Stimulated activated CD4-positive, alpha-beta T cell treated with anti-CD3 and anti-CD28 coated beads, Interleukin-12 subunit alpha, Interleukin-12 subunit beta, amount 100 ng/mL, for 48 hours (primary cell): Measurements from ENCODE around the gene UBALD1.
"Not testable (repeated sequence)": the region's sequence is repeated elsewhere in the genome, so short reads cannot be mapped to it uniquely, and the experiment has no call there.

Experiments
- DNase-seq, 3 donors: peaks; one replicate each; pipeline ENCODE4 v3.0.0-alpha.2; 2020; ENCODE audit warnings: low read depth in 2 of 3, low spot score in 1 of 3

UBALD1 gene

GRCh38 chr16:4599037-4599436 lies 15.7 kb downstream of the UBALD1 start:
- DNase-seq = no peak

- no peak for DNase-seq
Measured at GRCh38 chr16:4597174-4597573, 17.5 kb downstream of the UBALD1 start.

GRCh38 chr16:4594433-4595410 lies 20.0 kb downstream of the UBALD1 start:
- no peak for DNase-seq

DNA sequence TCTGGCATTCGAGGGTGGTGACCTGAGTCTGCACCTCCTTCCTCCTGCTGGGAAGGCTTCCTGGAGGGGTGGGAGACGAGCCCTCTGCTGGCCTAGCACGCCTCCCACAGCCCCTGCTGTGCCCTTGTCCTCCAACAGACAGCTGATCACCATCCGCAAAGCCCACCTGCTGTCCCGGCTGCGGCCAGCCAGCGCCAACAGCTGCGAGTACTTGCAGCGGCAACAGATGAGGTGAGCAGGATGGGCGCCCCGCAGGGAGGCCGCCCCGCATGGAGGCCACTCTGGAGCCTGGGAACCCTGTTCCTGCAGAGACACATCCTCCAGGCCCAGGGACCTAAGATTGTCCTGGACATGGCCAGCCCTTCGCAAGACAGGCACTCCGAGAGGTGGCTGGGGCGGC lies 21.6 kb downstream of the UBALD1 start:
- no peak for DNase-seq

GRCh38 chr16:4591706-4592470 lies 22.8 kb downstream of the UBALD1 start:
- DNase-seq = no peak

DNA sequence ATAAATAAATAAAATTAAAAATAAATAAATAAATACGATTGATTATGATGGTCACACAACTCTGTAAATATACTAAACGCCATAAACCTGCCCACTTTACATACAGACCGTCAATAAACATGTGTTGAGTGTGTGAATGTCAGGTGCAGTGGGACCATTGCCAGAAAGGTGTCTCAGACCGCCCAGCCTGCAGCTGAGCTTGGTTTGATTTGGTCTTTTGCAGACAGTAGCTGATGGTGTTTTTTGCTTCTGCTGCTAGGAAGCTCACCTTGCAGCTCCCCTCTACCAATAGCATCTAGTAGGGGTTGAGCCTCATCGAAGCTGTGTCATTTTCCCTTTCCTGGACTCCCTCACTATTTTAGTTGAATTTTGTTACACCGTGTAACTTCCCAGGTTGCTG lies 23.5 kb downstream of the UBALD1 start:
- DNase-seq = no peak

DNA sequence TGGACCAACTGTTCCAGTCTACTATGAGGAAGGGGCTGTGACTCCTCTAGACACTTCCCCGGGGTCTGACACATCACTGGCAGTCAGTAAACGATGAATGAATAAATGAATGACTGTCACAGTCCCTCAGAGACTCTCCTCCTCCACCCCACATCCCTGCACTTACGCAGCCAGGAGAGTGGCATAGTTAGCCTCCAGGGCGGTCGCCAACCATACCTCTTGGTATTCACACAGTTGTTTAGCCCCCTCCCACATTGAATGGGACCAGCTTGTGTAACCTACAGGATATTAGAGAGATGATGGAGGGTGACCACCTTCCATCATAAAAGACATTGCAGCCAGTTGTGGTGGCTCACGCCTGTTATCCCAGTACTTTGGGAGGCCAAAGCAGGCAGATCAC lies 25.7 kb downstream of the UBALD1 start:
- DNase-seq = no peak

DNA sequence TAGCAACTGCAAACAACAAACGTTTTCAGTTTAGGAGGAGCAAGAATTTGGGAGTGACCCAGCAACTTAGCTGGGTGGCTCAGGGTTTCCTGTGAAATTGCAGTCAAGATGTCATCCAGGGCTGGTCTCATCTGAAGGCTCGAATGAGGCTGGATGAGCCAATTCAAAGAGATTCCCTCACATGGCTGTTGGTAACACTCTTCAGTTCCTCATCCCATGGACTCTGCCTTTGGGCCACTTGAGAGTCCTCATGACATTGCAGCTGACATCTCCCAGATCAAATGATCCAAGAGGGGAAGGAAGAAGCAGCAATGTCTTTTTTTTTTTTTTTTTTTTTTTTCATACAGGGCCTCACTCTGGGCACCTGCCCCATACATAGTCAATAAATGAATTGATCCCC lies 26.3 kb downstream of the UBALD1 start:
- no peak for DNase-seq

DNA sequence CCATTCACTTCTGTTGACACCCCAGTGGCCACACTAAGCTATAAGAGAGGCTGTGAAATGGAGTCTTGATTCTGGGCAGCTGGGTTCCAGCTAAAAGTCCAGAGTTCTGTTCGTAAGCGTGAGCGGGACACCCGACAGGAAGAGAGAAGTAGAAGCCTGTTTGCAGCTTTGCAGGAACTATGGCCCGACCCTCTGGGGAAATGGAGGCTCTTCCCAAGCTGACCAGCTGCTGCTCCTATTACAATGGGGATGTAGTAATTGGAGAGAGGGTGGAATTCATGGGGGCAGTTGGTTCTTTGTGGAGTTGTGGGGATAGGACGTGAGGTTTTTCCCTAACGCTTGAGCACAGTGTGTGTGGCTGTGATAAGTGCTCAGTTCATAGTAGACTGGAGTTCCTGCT lies 28.4 kb downstream of the UBALD1 start:
- no peak for DNase-seq

GRCh38 chr16:4583906-4584305 lies 30.8 kb downstream of the UBALD1 start:
- no peak for DNase-seq

- DNase-seq = no peak
Measured at GRCh38 chr16:4580250-4580649, 34.4 kb downstream of the UBALD1 start.

DNA sequence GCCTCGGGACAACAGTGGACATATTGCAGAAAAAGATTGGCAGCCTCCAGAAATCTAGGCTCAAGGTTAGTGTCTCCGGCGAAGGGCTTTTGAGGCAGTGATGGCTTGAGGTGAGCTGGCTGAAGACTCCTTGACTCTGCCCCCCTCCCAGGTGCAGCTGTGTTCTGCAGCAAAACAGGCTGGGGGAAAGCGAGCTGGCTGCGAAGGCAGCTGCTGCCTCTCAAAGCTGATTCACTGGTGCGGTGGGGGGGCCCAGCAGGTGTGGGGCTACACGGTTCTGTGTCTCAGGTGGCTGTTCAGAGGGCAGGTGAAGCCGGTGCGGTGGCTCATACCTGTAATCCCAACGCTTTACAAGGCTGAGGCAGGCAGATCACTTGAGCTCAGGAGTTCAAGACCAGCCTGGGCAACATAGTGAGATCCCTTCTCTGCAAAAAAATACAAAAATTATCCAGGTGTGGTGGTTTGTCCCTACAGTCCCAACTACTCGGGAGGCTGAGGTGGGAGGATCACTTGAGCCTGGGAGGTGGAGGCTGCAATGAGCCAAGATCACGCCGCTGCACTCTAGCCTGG lies 35.6 kb downstream of the UBALD1 start:
- DNase-seq = no peak

- DNase-seq = no peak
Measured at GRCh38 chr16:4576008-4576407, 38.7 kb downstream of the UBALD1 start.

- no peak for DNase-seq
Measured at GRCh38 chr16:4574919-4575705, 39.6 kb downstream of the UBALD1 start.

DNA sequence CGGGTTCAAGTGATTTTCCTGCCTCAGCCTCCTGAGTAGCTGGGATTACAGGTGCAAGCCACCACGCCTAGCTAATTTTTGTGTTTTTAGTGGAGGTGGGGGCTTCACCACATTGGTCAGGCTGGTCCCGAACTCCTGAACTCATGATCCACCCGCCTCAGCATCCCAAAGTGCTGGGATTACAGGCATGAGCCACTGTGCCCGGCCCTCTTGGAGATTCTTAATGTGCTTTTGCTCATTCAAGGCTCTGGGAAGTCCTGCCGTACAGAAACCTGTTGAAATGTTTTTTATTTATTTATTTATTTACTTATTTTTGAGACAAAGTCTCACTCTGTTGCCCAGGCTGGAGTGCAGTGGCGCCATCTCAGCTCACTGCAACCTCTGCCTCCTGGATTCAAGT lies 40.8 kb downstream of the UBALD1 start:
- DNase-seq = not testable (repeated sequence)

DNA sequence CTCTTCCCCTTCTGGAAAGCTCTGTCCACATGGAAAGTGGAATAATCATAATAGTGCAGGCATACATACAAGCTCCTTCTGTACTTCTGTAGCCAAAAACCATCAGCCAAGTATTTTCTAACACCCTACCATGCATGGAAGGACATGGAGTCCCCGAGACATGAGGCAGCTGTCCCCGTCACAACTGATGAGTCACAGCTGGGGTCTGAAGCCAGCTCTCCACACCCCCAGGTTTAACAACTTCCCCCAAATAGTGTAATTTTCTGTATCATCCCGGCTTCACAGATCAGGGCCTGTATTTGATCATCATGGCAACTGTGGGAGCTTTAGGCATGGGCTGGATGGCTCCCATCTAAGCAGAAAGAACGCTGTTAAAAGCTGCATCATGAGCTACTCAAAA lies 42.0 kb downstream of the UBALD1 start:
- DNase-seq = no peak

GRCh38 chr16:4570688-4571321 lies 43.9 kb downstream of the UBALD1 start:
- no peak for DNase-seq

GRCh38 chr16:4570086-4570485 lies 44.6 kb downstream of the UBALD1 start:
- DNase-seq = no peak

DNA sequence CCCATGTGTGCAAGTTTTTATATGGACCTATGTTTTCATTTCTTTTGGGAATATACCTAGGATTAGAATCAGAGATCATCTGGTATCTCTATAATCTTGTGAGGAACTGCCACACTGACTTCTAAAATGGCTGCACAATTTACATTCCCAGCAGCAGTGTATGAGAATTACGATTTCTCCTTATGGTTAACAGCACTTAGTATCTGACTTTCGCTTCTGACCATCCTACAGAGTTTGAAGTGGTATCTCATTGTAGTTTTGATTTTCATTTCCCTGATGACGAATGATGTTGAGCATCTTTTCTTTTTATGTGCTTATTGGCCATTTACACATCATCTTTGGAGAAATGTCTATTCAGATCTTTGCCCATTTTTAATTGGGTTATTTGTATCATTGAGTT lies 48.5 kb downstream of the UBALD1 start:
- no peak for DNase-seq

- DNase-seq = no peak
Measured at GRCh38 chr16:4564661-4565267, 49.9 kb downstream of the UBALD1 start.
